LNCaP clone FGC (cell line): ENCODE data around the gene KLHL10.

ENCODE experiments used
- DNase-seq: peaks from one replicate; pipeline ENCODE4 v3.0.0-alpha.2; 2011; ENCODE audit warnings: low read depth
- H3K4me3 ChIP-seq: 2 replicates; pipeline ENCODE4 v1.5.1; 2011; ENCODE audit warnings: mild to moderate bottlenecking, low read depth, low read length, control low read depth
- CTCF ChIP-seq: IDR thresholded peaks from 2 replicates; pipeline ENCODE4 v1.5.1; 2012; ENCODE audit warnings: mild to moderate bottlenecking; ENCODE audit not compliant: control insufficient read depth, insufficient read depth; ENCODE audit errors: extremely low read depth

Gene KLHL10

DNA sequence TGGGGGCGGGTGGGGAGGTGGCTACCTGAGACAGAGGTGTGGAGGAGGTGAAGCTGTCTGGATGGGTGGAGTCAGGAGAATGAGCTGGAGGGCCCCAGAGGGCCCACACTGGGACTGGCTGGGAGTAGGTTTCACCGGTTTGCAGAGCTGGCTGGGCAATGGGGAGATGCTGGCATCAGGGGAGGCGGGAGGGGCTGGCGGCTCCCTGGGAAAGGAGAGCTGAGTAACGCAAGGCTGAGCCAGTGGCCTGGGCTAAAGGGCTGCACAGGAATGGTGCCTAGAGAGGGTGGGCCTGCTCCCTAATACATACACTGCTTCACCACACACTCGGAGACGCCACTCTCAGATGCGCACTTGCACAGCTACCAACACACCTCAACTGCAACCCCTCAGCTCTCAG is 38.3 kb upstream of the KLHL10 start:
- no peak overlapping the region for H3K4me3 ChIP-seq
- no peak for TF ChIP-seq CTCF
- no peak for DNase-seq

GRCh38 chr17:41800601-41801373 is 36.8 kb upstream of the KLHL10 start:
- no peak overlapping the region for H3K4me3 ChIP-seq
- TF ChIP-seq CTCF = no peak
- no peak for DNase-seq

- no peak for DNase-seq
- peak; percentile 98 for TF ChIP-seq CTCF
- H3K4me3 ChIP-seq = no peak overlapping the region
Measured at GRCh38 chr17:41801374-41802271, 36.0 kb upstream of the KLHL10 start.

DNA sequence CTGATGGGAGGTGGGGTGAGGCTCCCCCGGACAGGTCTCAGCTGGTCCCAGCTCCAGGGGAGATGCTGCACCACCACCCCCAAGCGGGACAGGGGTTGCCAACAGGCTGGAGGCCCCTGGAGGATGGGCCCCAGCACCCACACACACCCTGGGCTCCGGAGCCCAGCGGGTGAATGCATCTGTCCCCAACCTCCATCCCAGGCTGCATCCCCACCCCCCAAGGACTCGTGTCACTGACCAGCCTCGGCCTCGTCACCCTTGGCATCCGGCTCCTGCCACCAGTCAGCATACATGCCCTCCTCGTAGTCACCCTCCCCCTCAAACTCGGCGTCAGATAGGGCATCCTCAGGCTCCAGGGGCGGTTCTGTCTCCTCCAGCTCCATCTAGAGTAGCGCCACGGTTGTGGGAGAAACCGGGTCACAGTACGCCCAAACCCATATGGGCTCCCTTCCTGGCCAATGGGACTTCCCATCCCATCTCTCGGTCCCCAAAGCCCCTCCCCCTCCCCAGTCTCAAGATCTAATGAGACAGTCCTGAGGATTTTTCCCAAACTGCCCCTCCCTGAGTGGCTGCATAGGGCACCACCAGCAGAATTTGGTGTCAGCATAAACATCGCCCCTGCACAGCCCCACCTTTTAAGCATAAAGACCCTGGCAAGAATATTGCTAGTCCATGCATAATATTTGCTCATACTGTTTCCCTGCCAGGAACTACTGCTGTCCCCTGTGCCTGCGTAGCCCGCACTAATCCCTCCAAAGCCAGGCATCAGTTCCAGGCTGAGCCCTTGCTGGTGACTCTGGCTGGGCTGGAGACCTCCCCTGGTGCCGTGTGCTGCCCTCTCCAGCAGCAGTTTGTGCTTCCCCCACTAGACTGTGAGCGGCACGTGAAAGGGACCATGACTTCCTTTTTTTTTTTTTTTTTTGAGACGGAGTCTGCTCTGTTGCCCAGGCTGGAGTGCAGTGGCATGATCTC is 34.3 kb upstream of the KLHL10 start:
- no peak for TF ChIP-seq CTCF
- no peak overlapping the region for H3K4me3 ChIP-seq
- no peak for DNase-seq

- H3K4me3 ChIP-seq = no peak overlapping the region
- TF ChIP-seq CTCF = no peak
- DNase-seq = no peak
Measured at GRCh38 chr17:41806685-41807445, 30.8 kb upstream of the KLHL10 start.
